Activated CD8-positive, alpha-beta memory T cell treated with anti-CD3 and anti-CD28 coated beads, Interleukin-2, amount 10 ng/mL, durations not matched to agents 7 days and 5 days (primary cell): ENCODE data around the gene CCDC124. TPM values are rescaled to one million over a fixed set of nuclear protein-coding genes. Genes with fewer than 3 reads are reported as not detected.

Experiments used
- ATAC-seq: fragments of 150-1000 bp; cut with Tn5 transposase; one replicate; pipeline ENCODE4 v1.10.0; 2021; ENCODE audit warnings: moderate library complexity
- CTCF ChIA-PET: fragments of 350-600 bp; sonication (Branson Sonifier 250); formaldehyde crosslinking; loops from one replicate; lab custom pipeline; 2021; ENCODE audit warnings: antibody characterized with exemption; lab: Charles Lee
- DNase-seq: peaks from one replicate; pipeline ENCODE4 v3.0.0-alpha.2; 2020
- H3K27ac Mint-ChIP-seq: one replicate; pipeline ENCODE4 v1.8.0; 2021; ENCODE audit warnings: mild to moderate bottlenecking, mixed read lengths
- H3K27me3 Mint-ChIP-seq: one replicate; pipeline ENCODE4 v1.8.0; 2021; ENCODE audit warnings: mixed read lengths
- H3K36me3 Mint-ChIP-seq: one replicate; pipeline ENCODE4 v1.8.0; 2021; ENCODE audit warnings: mild to moderate bottlenecking, mixed read lengths
- H3K4me1 Mint-ChIP-seq: one replicate; pipeline ENCODE4 v1.8.0; 2021; ENCODE audit warnings: mixed read lengths
- H3K4me3 Mint-ChIP-seq: one replicate; pipeline ENCODE4 v1.8.0; 2021; ENCODE audit warnings: mild to moderate bottlenecking, moderate library complexity, mixed read lengths
- H3K9me3 Mint-ChIP-seq: one replicate; pipeline ENCODE4 v1.8.0; 2022; ENCODE audit warnings: low read depth, mixed read lengths
- total RNA-seq, 2 experiments: library from RNA; stranded (reverse); gene quantifications; one replicate each; pipeline ENCODE4 v1.2.3, GENCODE V29; 2021

CCDC124 gene
- total RNA-seq, 2 experiments from 2014 or later: 83.8 to 101 TPM

DNA sequence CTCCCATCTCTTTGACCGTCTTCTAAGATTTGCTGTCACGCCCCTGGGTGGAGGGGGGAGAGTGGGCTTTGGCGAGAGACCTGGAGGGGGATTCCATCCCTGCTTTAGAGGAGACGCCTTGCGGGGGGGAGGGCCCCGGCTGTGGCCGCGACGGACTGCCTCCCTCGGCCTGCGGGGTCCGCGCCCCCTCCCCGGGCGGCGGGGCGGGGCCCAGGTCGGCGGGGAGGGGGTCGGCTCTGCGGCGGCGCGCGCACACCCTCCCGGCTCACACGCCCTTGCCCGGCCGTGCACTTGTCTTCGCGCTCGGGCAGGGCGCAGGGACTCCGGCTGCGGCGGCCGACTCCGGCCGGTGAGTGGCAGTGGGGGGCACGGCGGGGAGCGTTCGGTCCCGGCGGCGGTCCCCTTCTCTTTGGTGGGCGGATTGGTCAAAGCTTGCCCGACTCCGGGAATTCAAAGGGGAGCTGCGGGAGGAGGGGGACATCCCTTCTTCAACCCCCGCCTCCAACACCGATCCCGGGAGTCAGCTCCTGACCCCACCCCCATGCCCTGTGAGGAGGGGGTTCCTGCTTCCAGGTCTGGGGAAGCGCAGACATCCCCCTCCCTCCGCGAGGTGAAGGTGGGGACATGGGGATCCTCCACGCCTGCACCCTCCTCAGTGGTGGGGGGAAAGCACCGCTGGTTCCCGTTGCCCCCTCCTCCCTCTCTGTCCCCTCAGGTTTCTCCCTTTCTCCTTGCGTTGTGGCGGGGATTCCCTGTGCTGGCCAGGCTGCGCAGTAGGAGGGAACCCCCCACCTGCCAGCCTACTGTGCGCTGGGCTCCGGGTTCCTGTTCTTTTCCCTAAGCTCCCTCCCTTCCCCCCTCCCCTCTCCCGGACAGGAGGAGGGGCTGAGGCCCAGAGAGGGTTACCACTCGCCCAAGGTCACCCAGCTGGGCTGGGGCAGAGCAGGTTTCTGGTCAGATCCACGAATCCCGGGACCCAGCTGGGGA lies 19.5 kb downstream of the CCDC124 start:
- CTCF ChIA-PET: interaction anchor here (1.1 to 5.0 kb wide), 6 partner anchors 14 to 46 kb away, joined by 3 to 18 read pairs (median 4); no protein-coding TSS in a partner anchor
- ATAC-seq (no peak), DNase-seq (no peak)
- Mint-ChIP-seq H3K27ac (no peak overlapping the region), H3K4me3 (no peak overlapping the region), H3K4me1 (peaks cover 28% of the 10 kb centered on the region), H3K27me3 (peaks cover 61% of the 10 kb centered on the region), H3K36me3 (no peaks in the 10 kb centered on the region), H3K9me3 (no peaks in the 10 kb centered on the region)

DNA sequence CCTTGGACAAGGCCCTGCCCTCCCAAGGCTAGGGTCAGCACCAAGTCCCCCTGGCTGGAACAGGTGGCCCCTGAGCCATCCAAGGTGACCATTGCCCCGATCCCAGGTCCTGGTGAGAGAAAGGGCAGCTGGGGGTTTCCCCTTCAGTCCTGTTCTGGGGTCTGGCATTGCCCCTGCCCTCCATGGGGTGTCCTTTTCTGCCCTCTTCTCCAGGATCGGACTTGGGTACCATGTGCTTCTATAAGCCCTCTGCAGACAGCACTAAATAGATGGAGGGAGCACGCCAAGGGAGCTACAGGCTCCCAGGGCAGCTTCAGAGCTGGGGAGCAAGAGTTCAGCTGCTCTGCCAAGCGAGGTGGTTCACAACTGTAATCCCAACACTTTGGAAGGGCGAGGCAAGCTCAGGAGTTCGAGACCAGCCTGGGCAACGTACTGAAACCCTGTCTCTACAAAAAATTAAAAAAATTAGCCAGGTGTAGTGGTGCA lies 20.5 kb downstream of the CCDC124 start:
- no peak overlapping the region for H3K27ac Mint-ChIP-seq
- H3K36me3 Mint-ChIP-seq: no peaks in the 10 kb centered on the region
- H3K4me3 Mint-ChIP-seq: no peak overlapping the region
- peaks cover 69% of the 10 kb centered on the region for H3K27me3 Mint-ChIP-seq
- DNase-seq: no peak
- ATAC-seq: no peak
- CTCF ChIA-PET: interaction anchor here (1.1 to 5.0 kb wide), 5 partner anchors 15 to 43 kb away, joined by 3 to 18 read pairs (median 4); partner anchors contain the start of gene CCDC124
- H3K4me1 Mint-ChIP-seq: peaks cover 25% of the 10 kb centered on the region
- H3K9me3 Mint-ChIP-seq: no peaks in the 10 kb centered on the region

- Mint-ChIP-seq H3K9me3 (no peaks in the 10 kb centered on the region), H3K4me1 (peaks cover 22% of the 10 kb centered on the region), H3K36me3 (no peaks in the 10 kb centered on the region), H3K4me3 (no peak overlapping the region), H3K27me3 (peaks cover 67% of the 10 kb centered on the region), H3K27ac (no peak overlapping the region)
- CTCF ChIA-PET: interaction anchor here (1.4 to 5.0 kb wide), 4 partner anchors 16 to 43 kb away, joined by 4 to 18 read pairs (median 6); partner anchors contain the start of gene CCDC124
- ATAC-seq (no peak), DNase-seq (no peak)
Measured at GRCh38 chr19:17953869-17954268, 21.1 kb downstream of the CCDC124 start.

- CTCF ChIA-PET: interaction anchor here (1.0 to 5.0 kb wide), 5 partner anchors 16 to 95 kb away, joined by 3 to 18 read pairs (median 5); partner anchors contain the start of genes CCDC124 and RPL18A
- Mint-ChIP-seq H3K36me3 (no peaks in the 10 kb centered on the region), H3K9me3 (no peaks in the 10 kb centered on the region), H3K27me3 (peaks cover 62% of the 10 kb centered on the region), H3K4me3 (no peak overlapping the region), H3K4me1 (peaks cover 18% of the 10 kb centered on the region), H3K27ac (no peak overlapping the region)
- ATAC-seq (no peak), DNase-seq (no peak)
Measured at GRCh38 chr19:17954401-17954800, 21.6 kb downstream of the CCDC124 start.

DNA sequence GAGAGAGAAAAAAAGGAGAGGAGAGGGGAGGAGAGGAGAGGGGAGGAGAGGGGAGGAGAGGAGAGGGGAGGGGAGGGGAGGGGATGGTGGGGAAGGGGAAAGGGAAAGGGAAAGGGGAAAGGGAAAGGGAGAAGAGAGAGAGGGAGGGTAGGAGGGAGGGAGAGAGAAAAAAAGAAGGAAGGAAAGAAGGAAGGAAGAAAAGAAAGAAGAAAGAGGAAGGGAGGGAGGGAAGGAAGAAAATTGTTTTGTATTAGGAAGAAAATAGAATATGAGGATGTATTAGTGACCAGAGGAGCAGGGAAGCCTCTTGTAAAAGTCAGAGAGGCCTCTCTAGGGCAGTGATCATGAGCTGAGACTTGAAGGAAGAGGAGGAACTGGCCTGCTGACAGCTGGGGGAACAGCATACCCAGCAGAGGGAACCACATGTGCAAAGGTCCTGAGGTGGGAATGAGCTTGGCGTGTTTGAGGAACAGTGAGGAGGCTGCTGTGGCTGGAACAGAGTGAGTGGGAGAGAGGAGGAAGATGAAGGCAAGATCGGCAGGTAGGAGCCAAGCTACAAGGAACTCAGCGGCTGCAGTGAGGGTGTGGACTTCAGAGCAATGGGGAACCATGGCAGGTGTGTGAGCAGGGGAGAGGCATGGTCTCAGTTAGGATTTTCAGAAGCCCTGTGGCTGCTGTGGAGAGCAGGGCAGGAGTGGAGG lies 24.5 kb downstream of the CCDC124 start:
- CTCF ChIA-PET: interaction anchor here (1.5 kb wide), 1 partner anchor 40 kb away, joined by 6 read pairs; no protein-coding TSS in a partner anchor
- Mint-ChIP-seq H3K9me3 (no peaks in the 10 kb centered on the region), H3K27ac (no peak overlapping the region), H3K36me3 (no peaks in the 10 kb centered on the region), H3K4me3 (no peak overlapping the region), H3K27me3 (peaks cover 38% of the 10 kb centered on the region), H3K4me1 (no peaks in the 10 kb centered on the region)
- DNase-seq (no peak), ATAC-seq (no peak)

GRCh38 chr19:17957885-17958284 lies 25.1 kb downstream of the CCDC124 start:
- H3K9me3 Mint-ChIP-seq: no peaks in the 10 kb centered on the region
- CTCF ChIA-PET: interaction anchor here (0.6 to 1.5 kb wide), 2 partner anchors 18 to 39 kb away, joined by 3 to 6 read pairs; no protein-coding TSS in a partner anchor
- H3K36me3 Mint-ChIP-seq: no peaks in the 10 kb centered on the region
- H3K4me1 Mint-ChIP-seq: no peaks in the 10 kb centered on the region
- no peak overlapping the region for H3K4me3 Mint-ChIP-seq
- ATAC-seq: no peak
- DNase-seq: no peak
- H3K27ac Mint-ChIP-seq: no peak overlapping the region
- H3K27me3 Mint-ChIP-seq: peaks cover 34% of the 10 kb centered on the region

DNA sequence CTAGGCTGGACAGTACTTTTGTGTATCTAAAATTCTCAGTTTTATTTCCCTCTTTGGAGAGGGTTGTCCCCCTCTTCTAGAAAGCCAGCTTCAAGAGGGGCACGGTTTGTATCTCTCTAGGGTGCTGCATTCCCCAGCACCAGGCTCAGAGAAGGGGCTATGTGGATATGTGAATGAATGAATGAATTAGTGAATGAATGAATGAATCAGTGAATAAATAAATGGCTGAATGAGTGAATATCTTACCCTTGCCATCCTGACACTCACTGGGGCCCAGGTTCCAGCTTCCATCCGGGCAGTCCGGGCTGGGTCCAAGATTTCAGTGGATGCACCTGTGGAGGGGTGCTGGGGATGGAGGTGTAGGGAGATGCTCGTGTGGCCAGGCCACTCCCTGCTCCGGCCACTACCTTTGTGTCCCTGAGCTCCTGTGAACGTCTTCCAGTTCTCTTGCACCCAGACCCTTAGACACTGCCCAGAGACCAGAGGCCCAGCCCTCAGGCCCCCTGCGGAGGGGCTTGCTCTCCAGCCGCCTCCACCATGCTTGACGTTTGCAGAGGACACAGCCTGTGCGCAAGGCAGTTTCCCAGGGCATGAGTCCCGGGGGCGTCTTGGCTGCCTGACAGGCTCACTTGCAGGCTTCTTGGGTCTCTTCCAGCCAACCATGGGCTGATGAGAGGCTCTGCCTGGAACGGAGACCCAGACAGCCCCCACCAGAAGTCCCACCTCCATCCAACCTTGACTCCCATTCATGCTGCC lies 31.3 kb downstream of the CCDC124 start:
- no peak for ATAC-seq
- CTCF ChIA-PET: no interaction called here

DNA sequence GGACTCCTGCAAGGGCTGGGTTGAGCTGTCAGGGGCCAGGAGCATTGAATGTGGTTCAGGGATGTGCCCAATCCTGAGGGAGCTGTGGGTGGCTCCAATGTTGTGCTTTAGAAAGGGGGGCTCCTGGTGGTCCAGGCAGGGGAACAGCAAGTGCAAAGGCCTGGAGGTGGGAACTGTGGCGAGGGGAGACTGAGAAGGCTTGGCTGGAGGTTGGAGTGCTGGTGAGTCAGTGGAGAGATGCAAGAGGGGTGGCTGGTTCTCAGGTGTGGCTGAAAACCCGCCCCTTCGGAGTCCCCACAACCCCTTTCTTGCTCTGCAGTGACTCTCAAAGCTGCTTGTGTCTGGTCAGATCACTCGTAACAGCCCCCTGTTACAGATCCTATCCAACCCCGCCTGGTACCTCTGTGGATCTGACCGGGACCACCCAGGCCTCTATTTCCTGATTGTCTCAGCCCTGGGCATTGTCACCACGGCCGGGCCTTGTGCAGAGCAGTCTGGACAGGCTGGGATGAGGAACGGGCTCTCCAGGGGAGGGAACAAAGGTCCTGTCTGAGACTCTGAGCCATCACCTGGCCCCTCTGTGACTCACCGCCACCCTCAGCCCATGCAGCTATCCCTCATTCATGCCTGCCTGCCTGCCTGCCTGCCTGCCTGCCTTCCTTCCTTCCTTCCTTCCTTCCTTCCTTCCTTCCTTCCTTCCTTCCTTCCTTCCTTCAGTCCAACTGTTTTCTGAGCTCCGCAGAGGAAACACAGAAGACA lies 32.7 kb downstream of the CCDC124 start:
- Mint-ChIP-seq H3K9me3 (no peaks in the 10 kb centered on the region), H3K27me3 (peaks cover 46% of the 10 kb centered on the region), H3K27ac (no peak overlapping the region), H3K4me3 (no peak overlapping the region), H3K4me1 (peaks cover 2% of the 10 kb centered on the region), H3K36me3 (no peaks in the 10 kb centered on the region)
- no peak for ATAC-seq
- no peak for DNase-seq
- CTCF ChIA-PET: interaction anchor here (0.9 to 6.9 kb wide), 2 partner anchors 30 to 43 kb away, joined by 3 to 34 read pairs; partner anchors contain the start of gene ARRDC2

More for the DNA sequence above, 31.3 kb downstream of the CCDC124 start:
- Mint-ChIP-seq H3K27me3 (peaks cover 46% of the 10 kb centered on the region), H3K4me1 (peaks cover 2% of the 10 kb centered on the region), H3K36me3 (no peaks in the 10 kb centered on the region), H3K4me3 (no peak overlapping the region), H3K9me3 (no peaks in the 10 kb centered on the region), H3K27ac (no peak overlapping the region)
- DNase-seq: no peak

DNA sequence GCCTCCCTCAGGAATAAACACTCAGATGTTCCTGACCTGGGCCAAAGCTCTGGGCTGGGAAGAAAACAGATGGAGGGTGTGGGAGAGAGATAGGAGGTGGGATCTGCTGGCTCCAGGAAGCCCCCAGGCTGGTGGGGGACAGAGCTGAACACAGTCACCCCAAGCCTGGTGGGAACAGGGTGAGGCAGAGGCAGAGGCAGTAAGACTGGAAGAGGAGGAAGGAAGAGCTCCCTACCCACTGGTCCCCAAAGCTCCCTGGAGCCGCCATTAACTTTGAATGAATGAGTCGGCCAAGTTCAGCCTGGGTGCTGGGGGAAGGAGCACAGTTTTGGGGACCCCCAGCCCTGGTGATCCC lies 33.3 kb downstream of the CCDC124 start:
- Mint-ChIP-seq H3K27ac (no peak overlapping the region), H3K27me3 (peaks cover 46% of the 10 kb centered on the region), H3K4me1 (peaks cover 2% of the 10 kb centered on the region), H3K36me3 (no peaks in the 10 kb centered on the region), H3K9me3 (no peaks in the 10 kb centered on the region), H3K4me3 (no peak overlapping the region)
- CTCF ChIA-PET: interaction anchor here (0.9 to 6.9 kb wide), 2 partner anchors 30 to 42 kb away, joined by 3 to 34 read pairs; partner anchors contain the start of gene ARRDC2
- no peak for DNase-seq
- ATAC-seq: no peak

- CTCF ChIA-PET: interaction anchor here (6.9 kb wide), 1 partner anchor 29 kb away, joined by 34 read pairs; no protein-coding TSS in a partner anchor
- H3K27me3 Mint-ChIP-seq: peaks cover 46% of the 10 kb centered on the region
Measured at GRCh38 chr19:17966550-17967256, 33.9 kb downstream of the CCDC124 start, which contains the start of gene KCNN1. Gene KCNN1 (plus strand): TSS chr19:17967107. CDS start chr19:17973889, 6,782 bp downstream.

DNA sequence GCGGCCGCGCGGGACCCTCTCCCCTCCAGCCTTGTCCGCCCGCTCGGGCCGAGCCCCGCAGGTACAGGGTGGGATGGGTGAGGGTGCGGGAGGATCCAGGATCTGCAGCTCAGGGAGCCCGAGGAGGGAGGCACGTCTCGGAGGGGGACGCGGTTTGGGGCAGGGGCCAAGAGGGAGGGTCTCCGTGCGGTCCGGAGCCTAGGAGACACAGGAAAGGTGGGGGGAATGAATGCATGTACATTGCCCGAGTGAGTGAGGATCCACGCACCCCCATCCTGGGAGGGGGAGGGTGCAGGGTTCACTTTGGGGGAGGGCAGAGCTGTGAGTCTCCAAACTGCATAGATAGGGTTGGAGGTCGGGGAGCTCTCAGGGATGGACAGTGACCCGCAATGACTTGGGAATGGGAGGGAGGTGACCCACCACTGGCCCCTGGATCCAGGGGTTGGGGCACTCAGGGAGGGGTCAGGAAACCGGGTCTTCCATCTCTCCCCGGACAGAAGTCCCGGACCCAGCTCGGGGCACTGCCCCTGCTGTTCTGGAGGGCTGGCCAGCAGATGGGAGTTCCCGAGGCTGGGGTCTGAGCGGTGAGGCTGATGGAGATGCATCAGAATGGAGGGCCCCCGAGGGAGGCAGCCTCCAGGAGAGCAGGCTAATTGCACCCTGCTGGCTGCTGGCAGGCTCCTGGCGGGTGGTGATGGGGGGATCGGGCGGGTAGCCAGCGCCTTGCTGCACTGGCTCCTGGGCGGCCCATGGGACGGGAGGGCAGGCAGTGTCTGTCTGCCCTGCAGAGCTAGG lies 34.6 kb downstream of the CCDC124 start:
- Mint-ChIP-seq H3K27me3 (peaks cover 42% of the 10 kb centered on the region), H3K4me3 (no peak overlapping the region), H3K27ac (no peak overlapping the region), H3K9me3 (no peaks in the 10 kb centered on the region), H3K36me3 (no peaks in the 10 kb centered on the region), H3K4me1 (peaks cover 2% of the 10 kb centered on the region)
- CTCF ChIA-PET: interaction anchor here (1.6 to 6.9 kb wide), 2 partner anchors 28 to 29 kb away, joined by 3 to 34 read pairs; no protein-coding TSS in a partner anchor
- no peak for DNase-seq
- no peak for ATAC-seq

More at GRCh38 chr19:17966550-17967256, 33.9 kb downstream of the CCDC124 start, which contains the start of gene KCNN1:
- DNase-seq (no peak), ATAC-seq (peak; percentile 12)
- H3K4me1 Mint-ChIP-seq: peaks cover 2% of the 10 kb centered on the region
- H3K4me3 Mint-ChIP-seq: no peak within 1 kb of the TSS
- no peaks in the 10 kb centered on the region for H3K9me3 Mint-ChIP-seq
- no peaks in the 10 kb centered on the region for H3K36me3 Mint-ChIP-seq
- H3K27ac Mint-ChIP-seq: no peak within 1 kb of the TSS
